Neural cell (in vitro differentiated cells): ENCODE results near the gene SPTBN1. TPM values are rescaled to one million over a fixed set of nuclear protein-coding genes. Genes with fewer than 3 reads are reported as not detected.

ENCODE experiments used
- H2AFZ ChIP-seq: fragments of 200-600, 300-800 bp; sonication (generic), shearing (Covaris generic); 2 replicates; pipeline ENCODE4 v1.6.0; 2014; ENCODE audit warnings: low read depth, mild to moderate bottlenecking, antibody characterized with exemption, low read length, moderate library complexity
- H3F3A ChIP-seq: fragments of 200-600 bp; shearing (Covaris generic); 2 replicates; pipeline ENCODE4 v1.6.1; 2016; ENCODE audit warnings: mild to moderate bottlenecking, moderate library complexity, mixed read lengths, antibody characterized with exemption, low read length; ENCODE audit not compliant: insufficient read depth, poor library complexity, severe bottlenecking
- H3K27ac ChIP-seq: fragments of 200-600, 300-800 bp; sonication (generic), shearing (Covaris generic); 2 replicates; pipeline ENCODE4 v1.5.1; 2014; ENCODE audit warnings: mild to moderate bottlenecking, low read length, moderate library complexity
- H3K27me3 ChIP-seq: fragments of 300-800, 200-600 bp; sonication (generic), shearing (Covaris generic); 2 replicates; pipeline ENCODE4 v1.6.0; 2014; ENCODE audit warnings: mild to moderate bottlenecking, low read depth, low read length, moderate library complexity; ENCODE audit not compliant: insufficient read depth
- H3K36me3 ChIP-seq: fragments of 300-800, 200-600 bp; sonication (generic), shearing (Covaris generic); 2 replicates; pipeline ENCODE4 v1.5.1; 2014; ENCODE audit warnings: mild to moderate bottlenecking, antibody characterized with exemption, low read length, moderate library complexity; ENCODE audit not compliant: insufficient read depth
- H3K4me2 ChIP-seq: fragments of 300-800, 200-600 bp; sonication (generic), shearing (Covaris generic); 2 replicates; pipeline ENCODE4 v1.6.0; 2014; ENCODE audit warnings: mild to moderate bottlenecking, low read length
- H3K4me3 ChIP-seq: fragments of 300-800, 200-600 bp; sonication (generic), shearing (Covaris generic); 2 replicates; pipeline ENCODE4 v1.5.1; 2014; ENCODE audit warnings: mild to moderate bottlenecking, low read length, moderate library complexity
- H3K79me2 ChIP-seq: fragments of 200-600 bp; shearing (Covaris generic); replicated peaks from 2 replicates; pipeline ENCODE4 v1.6.0; 2014; ENCODE audit warnings: mild to moderate bottlenecking, low read length, moderate library complexity; ENCODE audit not compliant: insufficient read depth
- H3K9ac ChIP-seq: fragments of 300-800, 200-600 bp; sonication (generic), shearing (Covaris generic); 2 replicates; pipeline ENCODE4 v1.6.1; 2016; ENCODE audit warnings: mild to moderate bottlenecking, low read length, mixed read lengths
- H3K9me2 ChIP-seq: fragments of 200-600 bp; shearing (Covaris generic); 2 replicates; pipeline ENCODE4 v1.6.1; 2016; ENCODE audit warnings: mild to moderate bottlenecking, low read length, mixed read lengths; ENCODE audit not compliant: insufficient read depth
- H3K9me3 ChIP-seq: fragments of 200-600, 300-800 bp; sonication (generic), shearing (Covaris generic); 2 replicates; pipeline ENCODE4 v1.6.1; 2016; ENCODE audit warnings: mild to moderate bottlenecking, mixed run types, low read length, moderate library complexity, mixed read lengths
- H4K20me1 ChIP-seq: fragments of 200-600 bp; shearing (Covaris generic); 2 replicates; pipeline ENCODE4 v1.6.1; 2016; ENCODE audit warnings: mild to moderate bottlenecking, mixed run types; ENCODE audit not compliant: insufficient read depth
- CTCF ChIP-seq: fragments of 450-650 bp; IDR thresholded peaks from 2 replicates; pipeline ENCODE4 v1.5.1; 2014; ENCODE audit warnings: antibody characterized with exemption, mild to moderate bottlenecking, moderate library complexity; ENCODE audit not compliant: poor library complexity, severe bottlenecking
- EP300 ChIP-seq: fragments of 450-650 bp; conservative IDR thresholded peaks from 2 replicates; pipeline ENCODE4 v1.6.1; 2014; ENCODE audit warnings: antibody characterized with exemption, mild to moderate bottlenecking, moderate library complexity; ENCODE audit not compliant: poor library complexity, severe bottlenecking
- EZH2 ChIP-seq: fragments of 200-600, 300-800 bp; shearing (Covaris generic), sonication (generic); IDR thresholded peaks from 2 replicates; pipeline ENCODE4 v1.6.1; 2014; ENCODE audit warnings: antibody characterized with exemption, low read length, borderline replicate concordance, mild to moderate bottlenecking; ENCODE audit not compliant: insufficient read depth, poor library complexity, severe bottlenecking
- MXI1 ChIP-seq: fragments of 450-650 bp; conservative IDR thresholded peaks from 2 replicates; pipeline ENCODE4 v1.6.1; 2014; ENCODE audit warnings: antibody characterized with exemption, mild to moderate bottlenecking; ENCODE audit not compliant: poor library complexity, severe bottlenecking
- POLR2AphosphoS5 ChIP-seq: IDR thresholded peaks from 2 replicates; pipeline ENCODE4 v1.6.1; 2012
- RAD21 ChIP-seq: fragments of 450-650 bp; conservative IDR thresholded peaks from 2 replicates; pipeline ENCODE4 v1.6.1; 2014; ENCODE audit warnings: antibody characterized with exemption, mild to moderate bottlenecking, moderate library complexity
- REST ChIP-seq: IDR thresholded peaks from 2 replicates; pipeline ENCODE4 v1.6.1; 2012; ENCODE audit warnings: borderline replicate concordance
- SMC3 ChIP-seq: fragments of 450-650 bp; conservative IDR thresholded peaks from 2 replicates; pipeline ENCODE4 v1.6.1; 2014; ENCODE audit warnings: antibody characterized with exemption, mild to moderate bottlenecking, moderate library complexity; ENCODE audit not compliant: poor library complexity
- TAF1 ChIP-seq: IDR thresholded peaks from 2 replicates; pipeline ENCODE4 v1.6.1; 2012; ENCODE audit warnings: low read depth
- polyA plus RNA-seq: library from polyadenylated mRNA; depleted of rRNA; stranded (reverse); fragments of >200 nt; gene quantifications from 2 replicates; pipeline ENCODE4 v1.2.3, GENCODE V29; 2014

The SPTBN1 gene
- polyA plus RNA-seq, 1 donor from 2014 or later: 92.1 TPM

- Histone ChIP-seq H3K27me3 (no peaks in the 10 kb centered on the region), H3K9me2 (no peaks in the 10 kb centered on the region), H3K36me3 (no peaks in the 10 kb centered on the region), H3K4me2 (no peak overlapping the region), H4K20me1 (peaks cover 10% of the 10 kb centered on the region), H3K27ac (no peak overlapping the region), H3K9me3 (no peaks in the 10 kb centered on the region), H3K9ac (no peak overlapping the region), H3K4me3 (no peak overlapping the region), H2AFZ (no peak overlapping the region), H3F3A (peaks cover 5% of the 10 kb centered on the region), H3K79me2 (peaks cover 15% of the 10 kb centered on the region)
- TF ChIP-seq RAD21 (no peak), REST (no peak), MXI1 (no peak), POLR2AphosphoS5 (no peak), SMC3 (no peak)
These were observed 44.5 kb downstream of the SPTBN1 start for GRCh38 chr2:54500404-54501205.

- peaks cover 5% of the 10 kb centered on the region for H3F3A ChIP-seq
- no peaks in the 10 kb centered on the region for H3K9me2 ChIP-seq
- H3K4me2 ChIP-seq: no peak overlapping the region
- no peak overlapping the region for H3K9ac ChIP-seq
- peaks cover 10% of the 10 kb centered on the region for H4K20me1 ChIP-seq
- no peak overlapping the region for H2AFZ ChIP-seq
- H3K79me2 ChIP-seq: peaks cover 19% of the 10 kb centered on the region
- H3K9me3 ChIP-seq: no peaks in the 10 kb centered on the region
- TF ChIP-seq RAD21: no peak
- TF ChIP-seq MXI1: no peak
- no peak for TF ChIP-seq SMC3
- TF ChIP-seq REST: no peak
- TF ChIP-seq POLR2AphosphoS5: no peak
- TF ChIP-seq CTCF: no peak
- TF ChIP-seq EP300: no peak
- TF ChIP-seq TAF1: no peak
- no peak for TF ChIP-seq EZH2
- H3K36me3 ChIP-seq: no peaks in the 10 kb centered on the region
- H3K27me3 ChIP-seq: no peaks in the 10 kb centered on the region
- no peak overlapping the region for H3K4me3 ChIP-seq
- H3K27ac ChIP-seq: no peak overlapping the region
These were observed 46.6 kb downstream of the SPTBN1 start for GRCh38 chr2:54502731-54503130.
